Activated naive CD8-positive, alpha-beta T cell treated with anti-CD3 and anti-CD28 coated beads for 36 hours (primary cell): Measurements from ENCODE around the gene LHFPL4. TPM values are rescaled to one million over a fixed set of nuclear protein-coding genes. Genes with fewer than 3 reads are reported as not detected.
"Not testable (repeated sequence)": the region's sequence is repeated elsewhere in the genome, so short reads cannot be mapped to it uniquely, and the experiment has no call there.

Experiments used
- DNase-seq: peaks from one replicate; pipeline ENCODE4 v3.0.0; 2021
- H3K27ac Mint-ChIP-seq: one replicate; pipeline ENCODE4 v1.8.0; 2022; ENCODE audit warnings: mild to moderate bottlenecking, moderate library complexity, mixed read lengths
- H3K27me3 Mint-ChIP-seq: one replicate; pipeline ENCODE4 v1.8.0; 2022; ENCODE audit warnings: mild to moderate bottlenecking, mixed read lengths
- H3K36me3 Mint-ChIP-seq: one replicate; pipeline ENCODE4 v1.8.0; 2021; ENCODE audit warnings: mild to moderate bottlenecking, mixed read lengths
- H3K4me1 Mint-ChIP-seq: one replicate; pipeline ENCODE4 v1.8.0; 2021; ENCODE audit warnings: mixed read lengths
- H3K4me3 Mint-ChIP-seq: one replicate; pipeline ENCODE4 v1.8.0; 2022; ENCODE audit warnings: mild to moderate bottlenecking, moderate library complexity, mixed read lengths
- H3K9me3 Mint-ChIP-seq: one replicate; pipeline ENCODE4 v1.8.0; 2022; ENCODE audit warnings: mixed read lengths
- total RNA-seq, 2 experiments: library from RNA; stranded (reverse); gene quantifications; one replicate each; pipeline ENCODE4 v1.2.3, GENCODE V29; 2021

The LHFPL4 gene
- total RNA-seq, 2 experiments from 2014 or later = not detected

DNA sequence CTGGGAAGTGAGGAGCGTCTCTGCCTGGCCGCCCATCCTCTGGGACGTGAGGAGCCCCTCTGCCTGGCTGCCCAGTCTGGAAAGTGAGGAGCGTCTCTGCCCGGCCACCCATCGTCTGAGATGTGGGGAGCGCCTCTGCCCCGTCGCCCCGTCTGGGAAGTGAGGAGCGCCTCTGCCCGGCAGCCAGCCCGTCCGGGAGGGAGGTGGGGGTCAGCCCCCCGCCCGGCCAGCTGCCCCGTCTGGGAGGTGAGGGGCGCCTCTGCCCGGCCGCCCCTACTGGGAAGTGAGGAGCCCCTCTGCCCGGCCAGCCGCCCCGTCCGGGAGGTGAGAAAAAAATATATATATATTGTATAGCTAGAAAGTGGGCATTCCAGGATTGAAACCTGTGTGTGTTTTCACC is 6.4 kb upstream of the LHFPL4 start:
- not testable (repeated sequence) for H3K36me3 Mint-ChIP-seq, H3K9me3 Mint-ChIP-seq, H3K27ac Mint-ChIP-seq, H3K4me1 Mint-ChIP-seq, DNase-seq, H3K4me3 Mint-ChIP-seq
- peaks cover 22% of the 10 kb centered on the region for H3K27me3 Mint-ChIP-seq

GRCh38 chr3:9553948-9554513 is 409 bp upstream of the LHFPL4 start:
- Mint-ChIP-seq H3K4me3 (no peak overlapping the region), H3K36me3 (peaks cover 2% of the 10 kb centered on the region), H3K27ac (no peak overlapping the region), H3K9me3 (peaks cover 2% of the 10 kb centered on the region), H3K4me1 (peaks cover 5% of the 10 kb centered on the region), H3K27me3 (peaks cover 67% of the 10 kb centered on the region)
- DNase-seq = no peak

DNA sequence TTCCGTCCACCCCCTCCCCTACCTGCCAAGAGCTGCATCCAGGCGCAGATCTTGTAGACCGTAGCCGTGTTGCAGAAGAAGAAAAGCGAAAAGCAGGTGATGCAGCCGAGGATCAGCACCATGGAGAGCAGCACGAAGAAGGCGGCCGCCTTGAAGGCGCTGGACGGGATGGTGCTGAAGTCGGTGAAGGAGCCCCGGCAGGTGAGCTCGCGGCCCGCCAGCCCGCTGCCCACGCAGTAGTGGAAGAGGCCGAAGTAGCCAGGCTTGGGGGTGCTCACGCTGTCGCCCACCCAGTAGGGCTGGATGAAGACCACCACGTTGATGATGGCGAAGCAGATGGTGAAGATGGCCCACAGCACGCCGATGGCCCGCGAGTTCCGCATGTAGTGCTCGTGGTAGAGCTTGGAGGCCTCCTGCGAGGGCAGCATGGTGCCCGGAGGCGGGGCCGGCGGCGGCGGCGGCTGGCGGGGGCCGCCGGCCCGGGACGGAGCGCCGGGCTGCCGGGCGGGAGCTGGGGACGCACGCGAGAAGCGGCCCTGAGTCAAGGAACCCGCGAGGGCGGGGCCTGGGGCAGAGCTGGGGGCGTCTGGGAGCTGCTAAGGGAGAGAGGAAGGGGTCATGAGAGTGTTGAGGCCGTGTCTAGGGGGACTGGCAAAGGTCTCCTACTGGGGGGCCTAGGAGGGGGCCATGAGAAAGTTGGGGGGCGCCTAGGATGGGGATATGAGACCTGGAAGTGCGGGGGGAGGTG is 1.2 kb downstream of the LHFPL4 start:
- H3K9me3 Mint-ChIP-seq = peaks cover 2% of the 10 kb centered on the region
- H3K4me3 Mint-ChIP-seq = no peak overlapping the region
- peak; percentile 48 for DNase-seq
- peaks cover 70% of the 10 kb centered on the region for H3K27me3 Mint-ChIP-seq
- peaks cover 5% of the 10 kb centered on the region for H3K4me1 Mint-ChIP-seq
- no peak overlapping the region for H3K27ac Mint-ChIP-seq
- H3K36me3 Mint-ChIP-seq = peaks cover 2% of the 10 kb centered on the region

- no peak for DNase-seq
- H3K27me3 Mint-ChIP-seq = peaks cover 63% of the 10 kb centered on the region
- H3K36me3 Mint-ChIP-seq = peaks cover 2% of the 10 kb centered on the region
- peaks cover 5% of the 10 kb centered on the region for H3K4me1 Mint-ChIP-seq
- H3K9me3 Mint-ChIP-seq = peaks cover 2% of the 10 kb centered on the region
- H3K4me3 Mint-ChIP-seq = no peak overlapping the region
- no peak overlapping the region for H3K27ac Mint-ChIP-seq
Observed at GRCh38 chr3:9550999-9551398, 2.6 kb downstream of the LHFPL4 start.

DNA sequence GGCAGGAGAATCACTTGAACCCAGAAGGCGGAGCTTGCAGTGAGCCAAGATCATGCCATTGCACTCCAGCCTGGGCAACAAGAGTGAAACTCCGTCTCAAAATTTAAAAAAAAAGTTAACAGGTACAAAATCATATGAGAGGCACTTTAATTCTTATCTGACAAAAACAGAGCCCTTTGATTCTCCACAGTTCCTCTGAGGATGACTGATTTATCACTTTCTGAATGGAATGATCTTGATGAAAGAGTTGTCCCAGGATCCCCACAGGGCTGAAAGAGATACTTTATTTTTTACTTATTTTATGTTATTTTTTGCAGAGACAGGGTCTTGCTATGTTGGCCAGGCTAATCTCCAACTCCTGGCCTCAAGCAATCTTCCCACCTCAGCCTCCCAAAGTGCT is 4.0 kb downstream of the LHFPL4 start:
- Mint-ChIP-seq H3K9me3 (peaks cover 2% of the 10 kb centered on the region), H3K36me3 (peaks cover 2% of the 10 kb centered on the region), H3K4me1 (peaks cover 5% of the 10 kb centered on the region), H3K27ac (no peak overlapping the region), H3K27me3 (peaks cover 59% of the 10 kb centered on the region), H3K4me3 (no peak overlapping the region)
- no peak for DNase-seq

- peaks cover 2% of the 10 kb centered on the region for H3K9me3 Mint-ChIP-seq
- H3K27me3 Mint-ChIP-seq = peaks cover 55% of the 10 kb centered on the region
- peaks cover 2% of the 10 kb centered on the region for H3K36me3 Mint-ChIP-seq
- no peak for DNase-seq
- no peak overlapping the region for H3K4me3 Mint-ChIP-seq
- H3K4me1 Mint-ChIP-seq = peaks cover 5% of the 10 kb centered on the region
- no peak overlapping the region for H3K27ac Mint-ChIP-seq
Observed at GRCh38 chr3:9548991-9549390, 4.6 kb downstream of the LHFPL4 start.

DNA sequence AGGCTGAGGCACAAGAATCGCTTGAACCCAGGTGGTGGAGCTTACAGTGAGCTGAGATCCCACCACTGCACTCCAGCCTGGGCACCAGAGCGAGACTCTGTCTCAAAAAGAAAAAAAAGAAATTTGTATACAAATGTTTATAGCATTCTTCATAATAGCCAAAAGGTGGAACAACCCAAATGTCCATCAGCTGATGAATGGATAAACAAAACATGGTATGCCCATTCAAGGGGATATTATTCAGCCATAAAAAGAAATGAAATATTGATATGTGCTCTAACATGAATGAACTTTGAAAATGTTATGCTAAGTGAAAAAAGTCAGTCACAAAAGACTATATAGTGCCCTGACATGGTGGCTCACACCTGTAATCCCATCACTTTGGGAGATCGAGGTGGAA is 11.4 kb downstream of the LHFPL4 start:
- no peaks in the 10 kb centered on the region for H3K4me1 Mint-ChIP-seq
- peaks cover 13% of the 10 kb centered on the region for H3K27me3 Mint-ChIP-seq
- H3K9me3 Mint-ChIP-seq = no peaks in the 10 kb centered on the region
- no peak overlapping the region for H3K27ac Mint-ChIP-seq
- H3K4me3 Mint-ChIP-seq = no peak overlapping the region
- no peaks in the 10 kb centered on the region for H3K36me3 Mint-ChIP-seq
- no peak for DNase-seq

DNA sequence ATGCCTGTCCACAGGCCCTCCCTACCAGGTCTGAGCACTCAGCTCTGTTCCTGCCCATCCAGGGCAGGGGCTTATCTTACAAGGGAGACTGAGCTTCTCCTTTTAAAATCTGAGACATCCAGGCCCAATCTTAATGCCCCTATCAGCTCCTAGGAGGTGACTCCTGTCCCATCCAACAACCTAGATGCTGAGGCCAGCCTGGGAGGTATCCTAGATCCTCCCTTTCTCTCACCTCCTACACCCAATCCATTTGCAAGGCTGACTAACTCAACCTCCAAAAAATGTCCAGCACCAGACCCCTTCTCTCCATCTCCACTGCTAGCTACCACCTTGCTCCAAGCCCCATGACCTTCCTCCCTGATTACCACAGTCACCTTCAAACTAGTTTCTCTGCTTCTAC is 17.4 kb downstream of the LHFPL4 start:
- DNase-seq = no peak
- Mint-ChIP-seq H3K4me1 (no peaks in the 10 kb centered on the region), H3K27ac (no peak overlapping the region), H3K4me3 (no peak overlapping the region), H3K27me3 (peaks cover 4% of the 10 kb centered on the region), H3K36me3 (no peaks in the 10 kb centered on the region), H3K9me3 (no peaks in the 10 kb centered on the region)

- Mint-ChIP-seq H3K9me3 (no peaks in the 10 kb centered on the region), H3K36me3 (no peaks in the 10 kb centered on the region), H3K27ac (no peak overlapping the region), H3K27me3 (peaks cover 3% of the 10 kb centered on the region), H3K4me3 (no peak overlapping the region), H3K4me1 (no peaks in the 10 kb centered on the region)
- no peak for DNase-seq
Observed at GRCh38 chr3:9534429-9534828, 19.2 kb downstream of the LHFPL4 start.

DNA sequence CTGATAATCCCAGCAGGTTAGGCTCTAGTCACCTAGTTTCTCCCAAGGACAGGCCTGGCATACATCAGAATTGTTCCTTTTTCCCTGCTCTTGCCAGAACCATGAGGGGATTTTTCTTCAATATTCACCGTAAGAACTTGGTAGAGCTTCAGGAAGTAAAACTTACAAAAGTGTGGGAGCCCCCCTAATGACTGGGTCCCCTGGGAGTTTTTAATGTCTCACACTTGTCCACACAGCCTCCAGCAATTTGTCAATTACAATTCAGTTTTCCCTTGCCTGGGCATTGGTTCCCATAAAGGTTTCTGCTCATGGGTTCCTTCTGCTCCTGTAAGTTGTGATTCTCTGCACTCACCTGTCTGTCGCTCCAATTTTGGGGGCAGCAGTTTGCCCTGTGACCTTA is 28.5 kb downstream of the LHFPL4 start:
- H3K4me1 Mint-ChIP-seq = no peaks in the 10 kb centered on the region
- H3K27ac Mint-ChIP-seq = no peak overlapping the region
- H3K27me3 Mint-ChIP-seq = peaks cover 14% of the 10 kb centered on the region
- peaks cover 3% of the 10 kb centered on the region for H3K9me3 Mint-ChIP-seq
- H3K36me3 Mint-ChIP-seq = no peaks in the 10 kb centered on the region
- no peak for DNase-seq
- no peak overlapping the region for H3K4me3 Mint-ChIP-seq

- Mint-ChIP-seq H3K27me3 (peaks cover 18% of the 10 kb centered on the region), H3K27ac (no peak overlapping the region), H3K4me3 (no peak overlapping the region), H3K9me3 (no peaks in the 10 kb centered on the region), H3K36me3 (no peaks in the 10 kb centered on the region), H3K4me1 (no peaks in the 10 kb centered on the region)
- DNase-seq = no peak
Observed at GRCh38 chr3:9514956-9515355, 38.7 kb downstream of the LHFPL4 start.

DNA sequence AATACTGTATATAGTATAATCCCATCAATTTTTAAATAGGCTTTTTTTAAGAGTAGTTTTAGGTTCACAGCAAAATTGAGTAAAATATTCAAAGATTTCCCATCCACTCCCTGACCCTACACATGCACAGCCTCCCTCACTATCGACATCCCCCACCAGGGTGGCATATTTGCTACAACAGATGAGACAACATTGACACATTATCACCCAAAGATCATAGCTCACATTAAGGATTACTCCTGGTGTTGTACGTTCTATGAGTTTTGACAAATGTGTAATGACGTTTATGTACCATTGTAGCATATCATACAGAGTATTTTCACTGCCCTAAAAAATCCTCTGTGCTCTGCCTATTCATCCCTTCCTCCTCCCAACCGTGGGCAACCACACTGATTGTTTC is 39.3 kb downstream of the LHFPL4 start:
- H3K4me1 Mint-ChIP-seq = no peaks in the 10 kb centered on the region

GRCh38 chr3:9512456-9513045 is 41.1 kb downstream of the LHFPL4 start:
- Mint-ChIP-seq H3K4me3 (no peak overlapping the region), H3K9me3 (no peaks in the 10 kb centered on the region), H3K4me1 (peaks cover 2% of the 10 kb centered on the region), H3K36me3 (no peaks in the 10 kb centered on the region), H3K27ac (no peak overlapping the region), H3K27me3 (peaks cover 20% of the 10 kb centered on the region)
- no peak for DNase-seq

More for the DNA sequence above, 39.3 kb downstream of the LHFPL4 start:
- Mint-ChIP-seq H3K27me3 (peaks cover 16% of the 10 kb centered on the region), H3K9me3 (no peaks in the 10 kb centered on the region), H3K4me3 (no peak overlapping the region), H3K36me3 (no peaks in the 10 kb centered on the region), H3K27ac (no peak overlapping the region)
- no peak for DNase-seq

DNA sequence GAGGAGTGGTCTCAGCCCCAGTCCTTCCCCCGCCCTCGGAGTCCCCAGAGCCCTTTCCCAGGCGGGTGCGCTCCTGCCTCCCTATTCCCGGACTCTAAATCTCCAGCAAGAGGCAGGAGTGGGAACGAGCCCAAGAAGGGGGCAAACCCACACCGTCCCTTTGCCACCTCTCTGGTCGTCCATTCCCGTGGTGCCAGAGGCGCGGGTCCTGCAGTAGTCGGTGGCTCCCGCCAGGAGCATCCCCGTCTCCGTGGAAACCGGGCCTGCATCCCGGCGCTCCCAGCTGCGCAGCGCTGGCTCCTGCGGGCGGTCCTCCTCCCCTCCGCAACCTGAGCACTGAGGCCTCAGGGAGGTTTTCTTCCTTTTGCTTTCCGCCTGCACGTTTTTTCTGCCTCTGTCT is 44.8 kb downstream of the LHFPL4 start:
- Mint-ChIP-seq H3K4me3 (no peak overlapping the region), H3K27me3 (peaks cover 26% of the 10 kb centered on the region), H3K9me3 (no peaks in the 10 kb centered on the region), H3K36me3 (no peaks in the 10 kb centered on the region), H3K4me1 (peaks cover 2% of the 10 kb centered on the region), H3K27ac (no peak overlapping the region)
- no peak for DNase-seq

DNA sequence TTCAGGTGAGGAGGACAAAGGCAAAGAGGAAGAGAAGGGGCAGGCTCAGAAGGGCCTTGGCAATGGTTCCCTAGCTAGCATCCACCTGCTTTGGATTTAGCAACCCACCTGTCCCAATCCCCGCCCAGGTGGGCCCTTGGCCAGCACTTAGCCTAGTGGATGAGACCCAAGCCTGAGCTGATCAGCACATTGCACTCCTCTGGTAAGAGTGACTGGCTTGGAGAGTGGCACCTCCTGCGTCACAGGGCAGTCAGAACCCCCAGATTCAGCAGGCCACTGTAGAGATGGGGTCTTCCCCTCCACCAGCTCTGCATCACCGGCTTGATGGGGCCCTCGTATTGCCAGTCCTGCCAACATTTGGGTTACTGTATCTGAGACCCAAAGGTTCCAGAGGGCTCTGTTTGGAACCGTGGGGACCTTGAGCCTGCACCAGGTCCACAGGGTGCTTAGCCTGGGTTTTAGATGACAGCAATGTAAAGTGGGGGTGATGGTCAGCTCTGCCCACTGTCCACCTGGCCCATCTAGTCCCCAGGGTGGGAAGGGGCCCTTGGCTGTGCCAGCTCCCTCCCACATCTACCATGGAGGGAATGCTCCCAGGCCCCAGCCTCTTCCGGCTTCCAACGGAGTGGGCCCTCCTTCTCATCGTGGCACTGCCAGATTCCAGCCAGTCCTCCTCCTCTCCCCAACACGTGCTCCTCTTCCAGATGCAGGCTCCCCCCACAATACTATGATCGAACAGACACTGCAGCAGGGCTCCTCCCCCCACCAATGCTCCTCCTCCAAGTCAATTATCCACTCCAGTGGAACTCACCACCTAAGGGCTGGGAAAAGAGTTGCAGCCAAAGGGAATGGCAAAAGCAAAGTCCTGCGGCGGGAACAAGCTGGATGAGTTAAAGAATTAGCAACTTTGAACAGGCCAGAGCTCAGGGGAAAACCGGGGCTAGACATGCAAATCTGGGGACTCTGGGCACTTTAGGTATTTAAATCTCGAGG is 45.7 kb downstream of the LHFPL4 start:
- no peak overlapping the region for H3K27ac Mint-ChIP-seq
- H3K36me3 Mint-ChIP-seq = no peaks in the 10 kb centered on the region
- no peak overlapping the region for H3K4me3 Mint-ChIP-seq
- H3K9me3 Mint-ChIP-seq = no peaks in the 10 kb centered on the region
- peaks cover 3% of the 10 kb centered on the region for H3K4me1 Mint-ChIP-seq
- DNase-seq = no peak
- H3K27me3 Mint-ChIP-seq = peaks cover 27% of the 10 kb centered on the region
